Measurements from ENCODE around the gene OR2M2.

Gene OR2M2

GRCh38 chr1:248229360-248229908 lies 54.8 kb downstream of the OR2M2 start:
- no peaks in the 10 kb centered on the region for H3K36me3 ChIP-seq (ENCODE audit: insufficient read depth, low read length)
- H3K27ac ChIP-seq (ENCODE audit: low read length), result no peak overlapping the region
- ATAC-seq (ENCODE audit: insufficient read depth, low read depth) (no peak), DNase-seq (no peak)
- no peaks in the 10 kb centered on the region for H3K4me1 ChIP-seq (ENCODE audit: insufficient read depth, low read length)
- no peak overlapping the region for H2AFZ ChIP-seq (ENCODE audit: low read depth, low read length)
- H4K20me1 ChIP-seq (ENCODE audit: insufficient read depth, low read length), result no peaks in the 10 kb centered on the region
- no peaks in the 10 kb centered on the region for H3K79me2 ChIP-seq (ENCODE audit: insufficient read depth, low read length)
- H3K4me2 ChIP-seq (ENCODE audit: insufficient read depth, low read length), result no peak overlapping the region
- no peak for TF ChIP-seq EZH2 (IDR thresholded peaks at IDR 0.05; ENCODE audit: borderline replicate concordance, low read depth, low read length, severe bottlenecking)
- TF ChIP-seq, protein P1, sequence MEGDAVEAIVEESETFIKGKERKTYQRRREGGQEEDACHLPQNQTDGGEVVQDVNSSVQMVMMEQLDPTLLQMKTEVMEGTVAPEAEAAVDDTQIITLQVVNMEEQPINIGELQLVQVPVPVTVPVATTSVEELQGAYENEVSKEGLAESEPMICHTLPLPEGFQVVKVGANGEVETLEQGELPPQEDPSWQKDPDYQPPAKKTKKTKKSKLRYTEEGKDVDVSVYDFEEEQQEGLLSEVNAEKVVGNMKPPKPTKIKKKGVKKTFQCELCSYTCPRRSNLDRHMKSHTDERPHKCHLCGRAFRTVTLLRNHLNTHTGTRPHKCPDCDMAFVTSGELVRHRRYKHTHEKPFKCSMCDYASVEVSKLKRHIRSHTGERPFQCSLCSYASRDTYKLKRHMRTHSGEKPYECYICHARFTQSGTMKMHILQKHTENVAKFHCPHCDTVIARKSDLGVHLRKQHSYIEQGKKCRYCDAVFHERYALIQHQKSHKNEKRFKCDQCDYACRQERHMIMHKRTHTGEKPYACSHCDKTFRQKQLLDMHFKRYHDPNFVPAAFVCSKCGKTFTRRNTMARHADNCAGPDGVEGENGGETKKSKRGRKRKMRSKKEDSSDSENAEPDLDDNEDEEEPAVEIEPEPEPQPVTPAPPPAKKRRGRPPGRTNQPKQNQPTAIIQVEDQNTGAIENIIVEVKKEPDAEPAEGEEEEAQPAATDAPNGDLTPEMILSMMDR (IDR thresholded peaks at IDR 0.05; ENCODE audit: borderline replicate concordance, extremely low read depth, low read length, poor library complexity, severe bottlenecking), result no peak
- no peak overlapping the region for H3K4me3 ChIP-seq (ENCODE audit: low read depth in 1 of 2, low read length in 2 of 2)
- no peaks in the 10 kb centered on the region for H3K27me3 ChIP-seq (ENCODE audit: insufficient read depth, low read length, poor library complexity)
- no peaks in the 10 kb centered on the region for H3K9me3 ChIP-seq (ENCODE audit: insufficient read depth, low read length, severe bottlenecking)
- H3K9ac ChIP-seq (ENCODE audit: low read depth, low read length), result no peak overlapping the region
